Daoy (cell line): ENCODE measurements around the gene CDC73. TPM values are rescaled to one million over a fixed set of nuclear protein-coding genes. Genes with fewer than 3 reads are reported as not detected.
"Not testable (repeated sequence)": the region's sequence is repeated elsewhere in the genome, so short reads cannot be mapped to it uniquely, and the experiment has no call there.

Source experiments
- DNase-seq: peaks from one replicate; pipeline ENCODE4 v3.0.0-alpha.2; 2015; ENCODE audit warnings: low read depth
- total RNA-seq: library from RNA; depleted of rRNA; stranded (reverse); fragments of >200 nt; shearing (Covaris generic); gene quantifications from 2 replicates; pipeline ENCODE4 v1.2.3, GENCODE V29; 2014

The CDC73 gene
- total RNA-seq, 1 experiment from 2014 or later: 18.7 TPM

DNA sequence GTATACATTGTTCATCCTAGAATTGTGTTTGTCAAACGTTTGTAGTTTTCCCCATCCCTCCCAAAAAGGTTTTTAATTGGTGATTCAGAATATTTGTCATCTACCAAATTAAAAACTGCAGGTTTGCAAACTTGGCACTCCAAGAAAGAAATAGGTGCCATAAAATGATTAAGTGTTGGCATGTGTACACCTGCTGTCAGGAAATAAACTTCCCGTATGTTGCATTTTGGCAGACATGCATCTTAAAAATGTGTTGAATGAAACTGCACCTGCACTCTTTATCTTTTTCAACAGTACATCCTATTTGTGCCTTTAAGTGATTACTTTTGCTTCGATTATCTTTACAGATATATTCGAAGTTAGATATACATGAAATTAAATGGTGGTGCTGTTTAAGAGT is 57.3 kb downstream of the CDC73 start:
- DNase-seq: no peak

DNA sequence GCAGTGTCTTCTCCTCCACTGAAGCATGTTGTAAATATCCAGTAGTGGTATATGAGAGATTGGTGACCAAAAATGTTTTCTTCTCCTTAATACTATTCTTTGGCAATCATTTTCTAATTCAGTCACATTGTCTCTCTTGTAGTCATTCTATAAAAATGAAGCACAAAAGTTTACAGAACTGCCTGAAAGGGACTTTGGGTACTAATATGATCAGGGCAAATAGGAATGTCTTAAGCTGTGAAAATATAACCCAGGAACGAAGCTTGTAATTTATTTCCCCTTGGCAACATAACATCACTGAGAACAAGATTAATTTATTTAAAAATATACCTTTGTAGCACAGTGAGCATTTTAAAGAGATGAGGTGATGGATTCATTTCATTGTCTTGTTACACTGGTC is 59.7 kb downstream of the CDC73 start:
- no peak for DNase-seq

DNA sequence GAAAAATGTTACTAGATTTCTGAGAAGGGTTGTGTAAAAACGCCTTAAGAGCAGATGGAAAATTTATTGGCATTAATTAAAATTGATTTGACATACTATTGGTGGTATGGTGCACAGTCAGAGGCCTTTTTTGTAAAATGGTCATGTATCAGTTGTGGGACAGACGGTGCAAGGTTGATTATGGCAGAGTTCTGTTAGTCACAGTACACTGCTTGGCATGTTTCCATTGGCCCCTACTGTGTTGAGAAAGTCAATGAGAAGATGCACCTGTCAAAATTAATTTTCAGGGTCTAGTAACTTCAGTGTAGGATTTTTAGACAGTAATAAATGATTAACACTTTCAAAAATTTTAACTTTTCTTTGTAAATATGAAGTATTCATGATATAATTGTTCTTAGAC is 60.2 kb downstream of the CDC73 start:
- DNase-seq: peak; percentile 5

DNA sequence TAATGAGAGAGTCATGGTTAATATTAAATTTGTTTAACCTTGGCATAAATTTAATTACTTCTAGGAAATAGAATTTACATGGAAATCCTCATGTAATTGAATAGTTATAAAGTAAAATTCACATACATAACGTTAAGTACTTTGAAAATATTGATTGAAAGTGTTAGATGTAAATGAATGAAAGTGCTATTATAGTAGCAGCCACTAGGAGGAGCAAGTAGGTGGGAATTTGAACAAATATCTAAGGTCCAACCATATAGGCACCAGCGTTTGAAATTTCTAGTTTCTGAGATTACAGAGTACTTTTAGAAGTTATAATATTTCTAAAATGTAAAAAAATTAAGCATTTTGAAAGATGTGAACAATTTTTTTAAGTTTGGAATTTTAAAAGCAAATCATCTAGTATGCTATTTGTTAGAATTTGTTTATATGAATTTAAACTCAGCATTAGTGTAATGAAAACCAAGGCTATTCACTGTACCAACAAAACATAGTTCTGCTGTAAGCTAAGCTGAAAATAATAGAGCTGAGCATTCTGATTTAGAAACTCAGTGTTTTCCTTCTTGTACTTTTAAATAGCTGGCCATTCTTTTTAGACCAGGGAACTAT is 61.3 kb downstream of the CDC73 start:
- peak; percentile 26 for DNase-seq

DNA sequence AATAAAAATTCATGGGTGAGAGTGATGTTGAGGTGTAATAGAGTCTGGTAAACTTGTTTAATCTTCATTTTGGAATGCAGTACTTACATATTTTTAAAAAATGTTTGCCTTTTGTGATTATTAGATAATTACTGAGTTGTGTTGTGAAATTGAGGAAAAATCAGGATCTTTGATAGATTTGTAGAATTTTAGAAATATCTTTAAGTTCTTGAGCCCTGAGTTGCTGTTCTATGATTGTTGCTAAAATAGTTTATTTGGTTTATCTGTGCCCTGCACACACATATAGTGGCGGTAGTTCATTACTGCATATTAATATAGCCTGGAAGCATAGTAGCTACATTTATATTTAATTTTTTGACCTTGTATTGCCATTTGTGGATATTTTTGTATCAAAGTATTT is 62.9 kb downstream of the CDC73 start:
- DNase-seq: no peak

DNA sequence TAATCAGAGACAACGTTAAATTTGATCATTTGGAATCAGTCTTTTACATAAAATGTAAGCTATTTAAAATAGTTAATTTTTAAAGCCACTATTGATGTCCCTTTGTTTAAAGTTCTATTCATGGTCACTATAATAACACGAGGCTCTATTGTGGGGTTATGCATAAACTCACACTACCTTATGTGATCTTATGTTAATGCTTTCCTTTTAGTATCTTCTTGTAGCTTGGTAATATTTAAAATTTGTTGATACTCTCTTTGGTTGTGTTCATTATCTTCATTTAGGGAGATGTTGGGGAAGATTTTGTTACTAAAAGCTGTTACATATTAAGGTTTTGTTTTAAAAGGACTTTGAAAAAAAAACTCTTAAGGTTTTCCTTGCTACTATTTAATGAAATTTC is 63.4 kb downstream of the CDC73 start:
- no peak for DNase-seq

DNA sequence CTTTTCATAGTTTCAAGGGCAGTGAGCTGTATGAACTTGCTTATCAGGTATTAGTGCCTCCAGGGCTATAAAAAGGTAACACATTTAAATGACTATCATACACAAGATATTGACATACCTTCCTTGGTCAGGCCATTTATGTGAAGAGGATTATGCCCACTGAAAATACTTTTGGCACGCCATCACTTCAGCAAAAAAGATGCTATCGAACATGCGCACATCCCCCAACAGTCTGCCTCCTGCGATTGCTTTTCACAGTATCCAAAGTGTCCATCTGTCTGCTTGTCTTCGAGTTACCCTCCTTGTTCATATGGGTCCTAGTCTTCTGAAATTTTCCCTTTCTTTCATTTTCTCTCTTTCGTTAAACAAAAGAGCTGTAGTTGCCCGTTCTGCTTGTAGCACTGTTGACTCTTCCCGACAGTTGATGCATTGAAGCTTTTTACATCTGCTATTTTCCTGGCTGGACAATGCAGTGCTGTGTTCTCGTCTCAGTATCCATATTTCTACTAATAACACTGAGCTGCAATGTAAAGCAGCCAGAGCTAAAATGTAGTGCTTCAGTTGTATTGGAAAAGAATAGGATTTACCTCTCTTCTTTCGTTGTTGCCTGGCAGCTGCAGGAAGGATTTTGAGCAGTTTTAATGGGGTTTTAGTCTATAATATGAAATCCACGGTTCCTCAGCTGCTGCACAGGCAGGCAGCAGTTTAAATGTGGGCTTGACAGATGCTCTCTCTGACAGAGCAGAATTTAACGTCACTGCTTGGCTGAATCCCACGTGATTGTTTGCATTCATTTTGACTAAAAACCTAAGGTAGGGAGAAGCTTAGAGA is 64.3 kb downstream of the CDC73 start, which contains the start of gene B3GALT2:
Gene B3GALT2 (minus strand): TSS at position 713 of the 831 bp plus-strand sequence. CDS start 5,051 bp downstream, outside the sequence.
- DNase-seq: no peak

DNA sequence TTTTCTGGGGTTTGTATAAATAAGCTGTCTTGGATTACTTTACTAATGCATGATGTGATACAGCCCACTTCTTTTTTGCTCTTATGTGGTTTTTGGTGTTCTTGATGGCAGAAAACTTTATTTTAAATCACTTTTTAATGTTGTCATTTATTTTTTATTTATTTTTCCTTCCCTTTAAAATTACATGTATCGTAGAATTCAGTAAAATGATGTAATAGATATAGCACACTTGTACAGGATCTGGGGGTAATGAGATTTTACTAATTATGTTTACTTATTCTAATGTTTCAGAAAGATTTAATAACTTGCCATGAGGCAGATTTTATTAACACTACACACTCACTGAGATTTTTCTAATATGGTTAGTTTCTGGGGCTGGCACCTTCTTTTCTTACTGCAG is 65.3 kb downstream of the CDC73 start:
- no peak for DNase-seq

DNA sequence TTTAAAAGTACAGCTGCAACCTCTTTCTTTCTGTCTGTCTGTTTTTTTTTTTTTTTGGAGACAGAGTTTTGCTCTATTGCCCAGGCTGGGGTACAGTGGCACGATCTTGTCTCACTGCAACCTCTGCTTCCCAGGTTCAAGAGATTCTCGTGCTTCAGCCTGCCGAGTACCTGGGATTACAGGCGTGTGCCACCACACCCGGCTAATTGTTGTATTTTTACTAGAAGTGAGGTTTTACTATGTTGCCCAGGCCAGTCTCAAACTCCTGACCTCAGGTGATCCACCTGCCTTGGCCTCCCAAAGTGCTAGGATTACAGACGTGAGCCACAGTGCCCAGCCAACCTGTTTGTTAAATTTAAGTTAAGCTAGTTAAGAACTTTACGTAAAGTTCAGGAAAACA is 67.1 kb downstream of the CDC73 start:
- DNase-seq: not testable (repeated sequence)

DNA sequence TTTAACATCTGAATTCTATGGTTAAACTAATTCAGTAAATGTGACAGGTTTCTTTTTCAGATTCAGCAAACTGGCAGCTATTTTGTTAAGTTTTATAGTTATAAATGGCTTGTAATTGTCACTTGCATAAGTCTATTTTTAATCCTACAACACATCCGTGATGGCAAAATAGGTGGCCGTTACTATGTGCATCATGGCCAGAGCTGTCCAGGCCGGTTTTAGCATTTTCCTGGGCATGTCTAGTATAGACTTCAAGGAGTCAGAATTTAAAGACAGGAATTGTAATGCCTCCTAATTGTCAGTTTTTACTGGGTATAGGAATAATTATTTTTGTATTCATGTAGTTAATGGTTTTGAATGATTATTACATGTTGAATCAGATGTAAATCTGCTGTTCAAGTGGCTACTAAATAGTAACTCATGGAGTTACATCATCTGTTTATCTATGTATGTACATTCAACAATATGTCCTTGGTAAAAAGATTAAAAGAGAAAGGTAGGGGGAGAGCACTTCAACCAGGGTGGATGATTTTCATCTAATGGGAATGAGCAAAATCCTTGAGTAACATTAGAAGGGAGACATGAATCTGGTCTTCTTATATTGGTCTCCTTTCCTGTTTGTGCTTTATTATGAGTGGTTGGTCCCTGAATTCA is 67.7 kb downstream of the CDC73 start:
- DNase-seq: no peak

DNA sequence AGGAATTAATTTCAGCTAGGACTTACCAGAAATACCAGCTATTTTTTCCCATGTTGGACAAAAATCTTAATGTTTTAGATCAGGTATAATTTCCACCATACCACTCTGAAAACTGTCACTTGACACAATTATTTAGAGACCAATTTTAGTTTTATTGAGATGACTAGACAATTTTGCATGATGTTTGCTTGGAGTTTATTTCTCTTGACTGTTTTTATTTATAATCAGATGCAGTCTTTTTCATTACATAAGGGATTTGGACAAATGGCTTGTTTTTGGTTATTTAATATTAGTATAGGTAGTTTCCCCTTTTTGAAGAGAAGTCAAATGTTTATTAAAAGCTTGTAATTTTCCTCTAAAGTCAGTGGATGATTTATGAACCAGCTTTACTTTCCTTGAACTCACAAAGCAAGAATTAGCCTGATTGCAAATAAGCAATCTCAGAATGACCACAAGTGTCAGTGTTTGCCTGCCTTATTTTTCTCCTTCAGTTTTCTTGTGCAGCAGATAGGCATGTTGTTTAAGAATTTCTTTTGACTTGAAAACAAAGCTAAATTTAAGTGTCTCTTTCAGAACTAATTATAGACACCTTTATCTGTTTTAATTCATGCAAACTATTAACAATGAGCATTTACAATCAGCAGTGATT is 68.4 kb downstream of the CDC73 start:
- DNase-seq: no peak

DNA sequence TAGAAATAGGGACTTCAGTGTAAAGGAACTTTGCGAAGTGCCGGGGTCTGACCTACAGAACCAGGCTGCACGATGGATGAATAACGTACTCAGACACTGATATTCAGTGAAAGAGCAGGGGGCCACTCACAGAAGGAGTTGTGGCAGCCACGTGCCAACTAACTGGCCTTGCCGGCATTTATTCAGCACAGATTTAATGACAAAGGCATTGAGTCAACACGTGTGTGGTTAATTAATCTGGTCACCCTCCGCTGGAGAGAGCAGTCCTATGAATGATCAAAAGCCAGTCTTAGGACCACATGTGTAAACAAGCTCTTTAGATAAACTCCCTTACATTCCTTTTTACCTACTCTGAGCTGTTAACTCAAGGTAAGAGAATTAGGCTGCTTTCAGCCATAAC is 70.8 kb downstream of the CDC73 start:
- DNase-seq: no peak

DNA sequence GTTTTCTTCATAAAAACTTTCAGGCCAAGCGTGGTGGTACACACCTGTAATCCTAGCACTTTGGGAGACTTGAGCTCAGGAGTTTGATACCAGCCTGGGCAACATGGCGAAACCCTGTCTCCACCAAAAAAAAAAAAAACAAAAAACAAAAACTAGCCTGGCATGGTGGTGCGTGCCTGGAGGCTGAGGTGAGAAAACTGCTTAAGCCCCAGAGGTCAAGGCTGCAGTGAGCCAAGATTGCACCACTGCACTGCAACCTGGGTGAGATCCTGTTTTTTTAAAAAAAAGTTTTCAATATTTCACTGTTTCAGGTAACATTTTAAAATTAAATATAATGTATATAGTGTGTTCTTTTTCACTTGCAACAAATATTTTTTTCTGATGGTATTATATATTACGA is 78.1 kb downstream of the CDC73 start:
- DNase-seq: no peak

DNA sequence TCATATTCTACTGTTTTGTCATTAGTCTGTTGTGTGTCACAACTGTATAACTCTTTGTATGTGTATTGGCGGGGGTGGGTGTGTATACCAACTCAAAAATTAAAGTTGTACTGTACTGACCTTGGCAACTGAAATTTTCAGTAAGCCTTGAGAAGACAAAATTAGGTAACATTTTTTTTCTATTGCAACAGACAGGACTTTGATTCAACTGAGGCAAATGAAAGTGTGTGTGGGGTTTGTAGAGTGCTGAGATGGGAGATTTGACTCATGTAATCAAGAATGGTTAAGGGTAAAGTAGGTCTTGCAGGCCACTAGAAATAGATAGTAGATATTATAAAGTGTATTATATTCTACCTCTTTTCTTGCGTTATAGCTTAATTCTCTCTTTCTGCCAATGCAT is 79.2 kb downstream of the CDC73 start:
- DNase-seq: no peak

DNA sequence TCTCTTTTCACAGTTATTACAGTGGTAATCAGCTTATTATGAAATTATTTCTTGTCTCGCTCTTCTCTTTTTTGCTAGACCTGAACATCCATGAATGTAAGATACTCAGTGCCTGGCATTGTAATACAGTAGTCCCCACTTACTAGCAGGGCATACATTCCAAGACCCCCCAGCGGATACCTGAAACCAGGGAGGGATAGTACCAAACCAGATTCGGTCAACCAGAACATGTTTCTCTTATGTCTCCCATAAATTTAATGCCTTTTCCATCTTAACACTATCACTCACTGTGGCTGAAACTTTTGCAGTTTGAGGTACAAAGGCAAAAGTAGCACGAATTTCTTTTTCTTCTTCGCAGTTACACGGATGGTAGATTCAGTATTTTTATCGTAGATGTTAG is 89.2 kb downstream of the CDC73 start:
- DNase-seq: no peak

DNA sequence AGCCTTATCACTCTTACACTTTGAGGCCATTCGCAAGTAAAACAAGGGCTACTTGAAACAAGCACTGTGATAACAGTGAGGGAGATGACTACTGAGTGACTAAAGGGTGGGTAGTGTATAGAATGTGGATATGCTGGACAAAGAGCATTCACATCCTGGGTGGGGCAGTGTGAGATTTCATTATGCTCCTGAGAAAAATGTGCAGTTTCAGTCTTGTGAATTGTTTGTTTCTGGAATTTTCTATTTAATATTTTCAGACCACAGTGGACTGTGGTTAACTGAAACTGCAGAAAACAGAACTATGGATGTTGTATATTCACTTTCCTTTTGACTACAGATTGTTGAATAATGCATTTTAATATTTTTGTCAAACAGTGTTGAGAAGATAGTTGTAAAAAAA is 89.7 kb downstream of the CDC73 start:
- DNase-seq: peak; percentile 62

DNA sequence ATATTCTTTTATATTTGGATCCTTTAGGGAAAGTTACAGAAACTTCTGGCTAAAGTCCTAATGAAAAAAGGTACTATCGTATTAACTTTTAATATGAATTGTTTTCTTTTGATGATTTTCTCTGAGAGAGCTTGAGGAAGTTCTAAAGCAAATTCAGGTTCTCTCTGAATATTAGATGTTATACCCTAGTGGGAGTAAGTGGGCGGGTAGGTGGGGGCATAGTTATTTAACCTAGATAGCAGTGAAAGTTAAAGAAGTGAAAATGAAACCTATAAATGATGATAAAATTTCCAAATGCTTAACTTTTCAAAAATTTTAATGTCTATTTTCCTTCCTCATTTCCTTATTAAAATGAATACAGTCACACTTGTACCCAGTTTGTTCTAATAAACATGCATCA is 90.8 kb downstream of the CDC73 start:
- DNase-seq: no peak

DNA sequence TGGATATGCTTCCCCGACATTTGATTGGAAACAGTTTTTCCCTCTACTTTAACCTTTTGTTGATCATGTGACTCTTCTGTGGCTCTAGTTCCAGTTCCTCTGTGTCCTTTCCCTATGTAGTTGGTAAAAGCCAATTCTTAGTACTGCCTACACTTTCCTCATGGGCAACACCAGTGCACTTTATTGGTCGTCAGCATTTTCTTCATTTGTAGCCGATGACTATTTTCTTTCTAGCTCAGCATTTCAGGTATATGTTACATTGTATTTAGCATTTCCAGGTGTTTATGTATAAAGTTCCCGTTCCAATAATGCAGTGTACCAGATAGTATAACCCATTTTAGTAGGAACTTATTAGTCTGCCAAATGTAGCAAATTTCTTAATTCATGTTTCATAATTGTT is 92.2 kb downstream of the CDC73 start:
- no peak for DNase-seq

DNA sequence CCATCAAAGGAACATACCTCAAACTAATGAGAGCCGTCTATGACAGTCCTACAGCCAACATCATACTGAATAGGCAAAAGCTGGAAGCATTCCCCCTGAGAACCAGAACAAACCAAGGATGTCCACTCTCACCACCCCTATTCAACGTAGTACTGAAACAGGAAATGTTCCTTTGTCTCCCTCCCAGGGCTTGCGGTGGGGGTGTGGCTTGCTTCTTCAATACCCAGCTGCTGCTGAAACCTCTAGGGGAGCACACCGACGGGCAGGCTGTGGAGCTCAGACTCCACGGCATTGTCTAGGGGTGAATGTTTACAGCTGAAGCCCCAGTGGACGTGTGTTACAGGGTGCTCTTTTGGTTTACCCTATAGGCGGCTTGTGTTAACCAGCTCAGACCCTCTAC is 95.1 kb downstream of the CDC73 start:
- no peak for DNase-seq

DNA sequence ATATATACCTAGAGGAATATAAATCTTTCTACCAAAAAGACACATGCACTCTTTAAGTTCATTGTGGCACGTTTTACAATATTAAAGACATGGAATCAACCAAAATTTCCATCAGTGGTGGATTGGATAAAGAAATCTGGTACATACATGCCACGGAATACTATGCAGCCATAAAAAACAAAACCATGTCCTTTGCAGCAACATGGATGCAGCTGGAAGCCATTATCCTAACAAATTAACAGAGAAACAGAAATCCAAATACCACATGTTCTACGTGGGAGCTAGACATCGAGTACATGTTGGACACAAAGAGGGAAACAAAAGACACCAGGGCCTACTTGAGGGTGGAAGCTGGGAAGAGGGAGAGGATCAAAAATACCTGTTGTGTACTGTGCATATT is 97.6 kb downstream of the CDC73 start:
- no peak for DNase-seq

DNA sequence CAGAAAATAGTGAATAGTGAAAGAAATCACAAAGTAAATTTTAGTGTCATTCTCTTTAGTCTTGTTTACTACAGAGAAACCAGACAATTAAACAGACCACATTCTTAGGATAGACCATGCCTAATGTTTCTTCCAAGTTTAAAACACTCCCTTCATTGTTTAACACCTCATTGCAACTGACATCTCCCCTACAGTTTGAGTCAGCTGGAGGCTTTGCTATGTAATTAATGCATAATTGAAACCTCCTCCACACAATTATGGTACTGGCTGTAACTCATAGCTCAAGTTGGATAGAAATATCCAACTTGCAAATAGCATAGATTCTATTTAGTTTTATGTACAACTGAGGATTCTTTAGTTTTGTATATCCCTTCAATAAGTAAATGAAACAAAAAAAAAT is 99.8 kb downstream of the CDC73 start:
- no peak for DNase-seq

DNA sequence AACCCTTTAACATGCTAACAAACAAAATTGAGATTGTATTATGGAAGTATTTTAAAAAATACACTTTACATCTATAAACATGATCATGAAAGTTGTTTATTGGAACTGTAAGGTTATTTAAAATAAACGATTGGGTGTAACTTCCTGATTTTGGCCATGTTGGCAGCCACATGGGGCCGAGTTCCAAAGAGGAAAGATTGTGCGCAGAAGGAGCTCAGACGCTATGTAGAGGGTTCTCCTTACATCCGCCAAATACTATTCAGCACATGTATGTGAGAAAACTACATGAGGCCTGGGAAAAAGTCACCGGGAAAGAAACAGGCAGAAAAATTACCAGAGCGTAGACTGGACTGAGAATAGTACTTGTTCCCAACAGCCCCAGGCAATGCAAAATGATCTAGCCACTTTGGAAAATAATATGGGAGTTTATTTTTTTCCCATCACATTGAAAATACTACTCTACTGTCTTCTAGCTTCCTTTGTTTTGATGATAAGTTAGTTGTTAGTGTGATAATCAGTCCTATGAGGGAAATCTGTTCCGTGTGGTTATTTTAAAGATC is 100.3 kb downstream of the CDC73 start:
- DNase-seq: no peak
